Heart left ventricle (tissue), 16 donors: ENCODE results near the gene ZNF107. TPM values are rescaled to one million over a fixed set of nuclear protein-coding genes. Genes with fewer than 3 reads are reported as not detected.

ENCODE experiments used
- ATAC-seq, 4 donors: fragments of 200-7000 bp; cut with Tn5 transposase; one replicate each; pipeline ENCODE4 v1.9.1; 2020 to 2022; ENCODE audit warnings: moderate library complexity in 4 of 4, mild to moderate bottlenecking in 3 of 4, moderate number of reproducible peaks in 1 of 4
- DNase-seq, 5 donors: peaks; one replicate each; pipeline ENCODE4 v3.0.0-alpha.2; 2020
- H3K27ac ChIP-seq, 12 donors: fragments of 200-600 bp; sonication (generic) in 4 of 12; one replicate each; pipeline versions ENCODE4 v1.5.0 to v1.8.0; 2016 to 2022; ENCODE audit warnings: mild to moderate bottlenecking in 2 of 12
- H3K27me3 ChIP-seq, 9 donors: fragments of 200-600 bp; sonication (generic) in 2 of 9; one replicate each; pipeline versions ENCODE4 v1.5.1 to v1.8.0; 2016 to 2022; ENCODE audit warnings: mild to moderate bottlenecking in 3 of 9
- H3K36me3 ChIP-seq, 9 donors: fragments of 200-600 bp; sonication (generic) in 2 of 9; one replicate each; pipeline versions ENCODE4 v1.5.0 to v1.8.0; 2018 to 2022; ENCODE audit warnings: mild to moderate bottlenecking in 2 of 9
- H3K4me1 ChIP-seq, 12 donors: fragments of 200-600 bp; sonication (generic) in 4 of 12; one replicate each; pipeline versions ENCODE4 v1.5.0 to v1.8.0; 2016 to 2022; ENCODE audit warnings: mild to moderate bottlenecking in 3 of 12
- H3K4me3 ChIP-seq, 12 donors: fragments of 200-600 bp; sonication (generic) in 4 of 12; one replicate each; pipeline versions ENCODE4 v1.5.0 to v1.8.0; 2017 to 2022; ENCODE audit warnings: mild to moderate bottlenecking in 9 of 12, moderate library complexity in 4 of 12
- H3K9me3 ChIP-seq, 12 donors: fragments of 200-600 bp; sonication (generic) in 4 of 12; one replicate each; pipeline versions ENCODE4 v1.5.0 to v1.8.0; 2016 to 2022; ENCODE audit warnings: mild to moderate bottlenecking in 1 of 12
- CTCF ChIP-seq, 12 donors: fragments of 200-600 bp; sonication (generic) in 4 of 12; IDR thresholded peaks; one replicate each; pipeline versions ENCODE4 v1.5.0 to v1.8.0; 2018 to 2022; ENCODE audit warnings: antibody characterized with exemption in 12 of 12, mild to moderate bottlenecking in 5 of 12
- POLR2A ChIP-seq, 2 donors: fragments of 450-650 bp; IDR thresholded peaks; one replicate each; pipeline ENCODE4 v1.6.1; 2017; ENCODE audit warnings: antibody characterized with exemption in 2 of 2, mild to moderate bottlenecking in 2 of 2, moderate library complexity in 2 of 2
- WGBS, 4 donors: extraction: QIAGEN DNeasy Blood & Tissue Kit in 2 of 4; methylation state at CpG; one replicate each; pipeline versions ENCODE4 v1.1.5 to v1.1.7; 2013 to 2018; 5-methylcytosine and 5-hydroxymethylcytosine counted together
- intact Hi-C, 10 donors: fragments of 100-400 bp; cut with DNase I; formaldehyde crosslinking; loops; one replicate each; pipeline versions ENCODE4 v1.11.1 to v1.14.2; 2022
- microRNA-seq, 4 donors: library from miRNA; unstranded; fragments of <30 nt; microRNA quantifications; one replicate each; pipeline versions ENCODE4 to v1.2.0, GENCODE V29; 2017 to 2020
- polyA plus RNA-seq, 2 donors: library from polyadenylated mRNA; stranded (reverse); fragments of 200-250 nt; gene quantifications; one replicate each; pipeline ENCODE4 v1.2.3, GENCODE V29; 2013
- total RNA-seq, 9 donors: library from RNA; depleted of rRNA in 2 of 9; stranded (reverse); fragments of >200 nt in 2 of 9; fragmentation: NEBNext Ultra II Directional in 3 of 9; extraction: Animal tissue kit (Norgen Biotek cat#: 25700) in 3 of 9; gene quantifications; one replicate each; pipeline versions ENCODE4 v1.1.0 to v1.2.4, GENCODE V29; 2016 to 2023
- donor health status: ischemic (EF 13 %, LVEDD 7.1; RV severe dilation, severe dysfunction).
- donor health status: healthy with polysubstance abuse.
- donor health status: DM: no; HTN: yes; CAD: no.
- donor health status: DM: no; HTN: no; CAD: no.
- donor health status: ischemic (EF 25% LVEDD 6.9; RV normal size, moderate dysfunction).
- donor health status: ischemic (EF 25% LVEDD 5.7; RV mildly dilated, moderate dysfunction).
- donor health status: healthy.
- donor health status: DM: yes; HTN: yes; CAD: no.
- donor health status: ischemic (EF 35%, LVEDD 5.7; RV mildly dilated, moderate dysfunction).
- donor health status: nonischemic (EF 11% LVEDD 7.7; RV severe dilation, severe dysfunction).
- donor health status: DM: yes; HTN: yes; CAD: no.
- donor health status: PGD.
- donor health status: ischemic (EF 29% LVEDD 5.4; RV normal size, mild dysfunction).
- donor health status: nonischemic (EF 23%, LVEDD 6.1; RV moderate dilation, normal function).

Gene ZNF107
- total and polyA plus RNA-seq, 11 donors, result 0.91 to 4.0 (median 1.7) TPM

- DNase-seq (no peak), ATAC-seq (no peak)
- H3K9me3 ChIP-seq, result peaks cover 0 to 20% (median 6%) of the 10 kb centered on the region in 12 donors
- no peaks in the 10 kb centered on the region for H3K4me1 ChIP-seq
- H3K4me3 ChIP-seq, result no peak overlapping the region
- no peaks in the 10 kb centered on the region for H3K27me3 ChIP-seq
- H3K36me3 ChIP-seq, result no peaks in the 10 kb centered on the region
- no peak overlapping the region for H3K27ac ChIP-seq
- TF ChIP-seq CTCF (IDR thresholded peaks at IDR 0.05) (no peak), POLR2A (IDR thresholded peaks at IDR 0.05) (no peak)
- intact Hi-C loops, result no loop called here
Observed at GRCh38 chr7:64747802-64748201, 81.9 kb downstream of the ZNF107 start.

GRCh38 chr7:64753032-64753431, 87.1 kb downstream of the ZNF107 start:
- ATAC-seq, result no peak
- intact Hi-C loops, result no loop called here
- Histone ChIP-seq H3K36me3 (no peaks in the 10 kb centered on the region), H3K4me1 (no peaks in the 10 kb centered on the region), H3K27me3 (no peaks in the 10 kb centered on the region), H3K4me3 (no peak overlapping the region), H3K27ac (no peak overlapping the region), H3K9me3 (peaks cover 0 to 13% (median 1%) of the 10 kb centered on the region in 12 donors)
- no peak for DNase-seq
- WGBS, 4 donors, result 69 to 82% (median 80%) methylated on average over 2 of the region's 2 CpGs
- TF ChIP-seq POLR2A (IDR thresholded peaks at IDR 0.05), result no peak
- TF ChIP-seq CTCF (IDR thresholded peaks at IDR 0.05), result no peak

GRCh38 chr7:64755865-64756264, 89.9 kb downstream of the ZNF107 start:
- ATAC-seq (no peak), DNase-seq (no peak)
- Histone ChIP-seq H3K4me3 (no peak overlapping the region), H3K36me3 (no peaks in the 10 kb centered on the region), H3K9me3 (no peaks in the 10 kb centered on the region), H3K27ac (no peak overlapping the region), H3K27me3 (no peaks in the 10 kb centered on the region), H3K4me1 (no peaks in the 10 kb centered on the region)
- intact Hi-C loops, result no loop called here
- 85 to 88% (median 86%) methylated on average over 3 of the region's 3 CpGs for WGBS, 4 donors
- TF ChIP-seq POLR2A (IDR thresholded peaks at IDR 0.05) (no peak), CTCF (IDR thresholded peaks at IDR 0.05) (no peak)

- no peaks in the 10 kb centered on the region for H3K4me1 ChIP-seq
- TF ChIP-seq CTCF (IDR thresholded peaks at IDR 0.05) (no peak), POLR2A (IDR thresholded peaks at IDR 0.05) (no peak)
Observed at GRCh38 chr7:64758151-64758550, 92.2 kb downstream of the ZNF107 start.

More at GRCh38 chr7:64758151-64758550, 92.2 kb downstream of the ZNF107 start:
- no peak for DNase-seq
- Histone ChIP-seq H3K27me3 (no peaks in the 10 kb centered on the region), H3K36me3 (no peaks in the 10 kb centered on the region), H3K27ac (no peak overlapping the region), H3K4me3 (no peak overlapping the region), H3K9me3 (no peaks in the 10 kb centered on the region)
- intact Hi-C loops, result no loop called here
- WGBS, 4 donors, result 62 to 84% (median 72%) methylated on average over 3 of the region's 3 CpGs
- no peak for ATAC-seq

Small RNA genes lying within 50 kb of the gene (microRNA-seq; reads per million reads assigned to microRNA genes)
- gene MIR6839, result 0 to 0.41 (median 0) reads per million in 4 donors

Other genes with a start within 250 kb of the ZNF107 start
- 10 to 100 TPM; 10.9 to 25.9 (median 17.5) TPM for gene ZNF680, start 103.1 kb upstream of the ZNF107 start, total RNA-seq
- gene ZNF680, start 103.1 kb upstream of the ZNF107 start, polyA plus RNA-seq, result 10 to 100 TPM in 1 of 2 donors, 1 to 10 TPM in 1; 5.5 to 11.5 TPM
- gene ZNF138, start 128.3 kb downstream of the ZNF107 start, total RNA-seq, result 1 to 10 TPM; 3.1 to 8.1 (median 4.9) TPM
- 1 to 10 TPM; 3.2 to 4.2 TPM for gene ZNF138, start 128.3 kb downstream of the ZNF107 start, polyA plus RNA-seq
- 1 to 10 TPM in 7 of 9 donors, under 1 TPM in 2; 0.56 to 4.2 (median 1.4) TPM for gene ZNF273, start 237.1 kb downstream of the ZNF107 start, total RNA-seq
- gene ZNF273, start 237.1 kb downstream of the ZNF107 start, polyA plus RNA-seq, result 1 to 10 TPM; 1.1 to 1.3 TPM